NCI-H460 (cell line): ENCODE measurements around the gene CDHR4. TPM values are rescaled to one million over a fixed set of nuclear protein-coding genes. Genes with fewer than 3 reads are reported as not detected.

Experiments
- DNase-seq: peaks from one replicate; pipeline ENCODE4 v3.0.0-alpha.2; 2016; ENCODE audit warnings: low read depth; ENCODE audit errors: extremely low read depth
- total RNA-seq: library from RNA; depleted of rRNA; stranded (reverse); fragments of >200 nt; shearing (Covaris generic); gene quantifications from 2 replicates; pipeline ENCODE4 v1.2.3, GENCODE V29; 2014

The CDHR4 gene
- total RNA-seq, 1 experiment from 2014 or later = not detected

- DNase-seq = no peak
Measured at GRCh38 chr3:49804141-49805041, 4.7 kb upstream of the CDHR4 start.

GRCh38 chr3:49803465-49804140, 3.9 kb upstream of the CDHR4 start:
- DNase-seq = no peak

DNA sequence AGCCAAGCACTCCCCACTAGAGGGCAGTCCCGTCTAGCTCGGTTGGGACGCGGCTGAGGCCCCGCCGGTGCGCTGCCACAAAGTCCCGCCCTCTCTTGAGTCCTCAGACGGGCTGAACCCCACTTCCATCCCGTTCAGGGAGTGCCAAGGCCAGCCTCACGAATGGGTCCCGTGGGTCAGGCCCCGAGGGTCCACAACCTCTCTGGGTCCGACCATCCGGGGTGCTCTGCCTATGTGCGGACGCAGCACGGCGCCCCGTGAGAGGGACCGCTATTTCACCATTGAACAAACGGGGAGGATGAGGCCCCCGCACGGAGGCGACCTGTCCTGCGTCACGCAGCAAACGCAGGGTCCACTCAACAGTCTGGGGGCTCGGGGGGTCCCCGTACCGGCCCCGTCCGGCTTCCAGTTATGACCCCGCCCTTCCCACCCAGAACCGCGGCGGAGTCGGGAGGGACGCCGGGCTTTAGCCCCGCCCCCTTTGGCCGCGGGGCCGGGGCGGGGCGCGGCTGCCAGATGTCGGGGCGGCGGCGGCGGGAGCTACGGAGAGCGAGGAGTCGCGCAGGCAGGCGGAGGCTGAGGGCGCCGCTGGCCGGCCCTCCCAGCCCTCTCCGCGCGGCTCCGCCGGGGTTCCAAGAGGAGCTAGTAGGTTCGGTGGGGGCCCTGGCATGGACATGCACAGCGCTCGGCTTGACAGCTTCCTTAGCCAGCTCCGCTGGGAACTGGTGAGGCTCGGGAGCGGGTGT, 3.2 kb upstream of the CDHR4 start, which contains the start of gene INKA1:
Gene INKA1 (plus strand): TSS at position 543 of the 746 bp plus-strand sequence. CDS start 132 bp downstream, at position 675.
- peak; percentile 74 for DNase-seq

DNA sequence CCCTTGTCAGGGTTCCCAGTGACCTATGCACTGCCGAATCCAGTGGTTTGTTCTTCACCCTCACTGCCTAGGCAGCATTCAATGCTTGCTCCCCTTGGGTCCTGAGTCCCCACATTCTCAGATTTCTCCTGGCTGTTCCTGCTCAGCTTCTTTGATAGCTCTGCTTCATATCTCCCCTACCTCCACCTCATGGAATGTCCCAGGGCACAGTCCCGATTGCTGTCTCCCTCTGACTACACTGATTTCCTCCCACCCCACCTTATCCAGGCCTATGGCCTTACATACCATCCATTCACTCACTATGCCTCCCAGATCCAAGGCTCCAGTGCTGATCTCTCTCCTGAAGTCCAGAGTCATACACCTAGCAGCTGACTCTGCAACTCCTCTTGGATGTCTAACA, 1.5 kb upstream of the CDHR4 start:
- DNase-seq = no peak

- no peak for DNase-seq
Measured at GRCh38 chr3:49799105-49799504, 568 bp downstream of the CDHR4 start.

DNA sequence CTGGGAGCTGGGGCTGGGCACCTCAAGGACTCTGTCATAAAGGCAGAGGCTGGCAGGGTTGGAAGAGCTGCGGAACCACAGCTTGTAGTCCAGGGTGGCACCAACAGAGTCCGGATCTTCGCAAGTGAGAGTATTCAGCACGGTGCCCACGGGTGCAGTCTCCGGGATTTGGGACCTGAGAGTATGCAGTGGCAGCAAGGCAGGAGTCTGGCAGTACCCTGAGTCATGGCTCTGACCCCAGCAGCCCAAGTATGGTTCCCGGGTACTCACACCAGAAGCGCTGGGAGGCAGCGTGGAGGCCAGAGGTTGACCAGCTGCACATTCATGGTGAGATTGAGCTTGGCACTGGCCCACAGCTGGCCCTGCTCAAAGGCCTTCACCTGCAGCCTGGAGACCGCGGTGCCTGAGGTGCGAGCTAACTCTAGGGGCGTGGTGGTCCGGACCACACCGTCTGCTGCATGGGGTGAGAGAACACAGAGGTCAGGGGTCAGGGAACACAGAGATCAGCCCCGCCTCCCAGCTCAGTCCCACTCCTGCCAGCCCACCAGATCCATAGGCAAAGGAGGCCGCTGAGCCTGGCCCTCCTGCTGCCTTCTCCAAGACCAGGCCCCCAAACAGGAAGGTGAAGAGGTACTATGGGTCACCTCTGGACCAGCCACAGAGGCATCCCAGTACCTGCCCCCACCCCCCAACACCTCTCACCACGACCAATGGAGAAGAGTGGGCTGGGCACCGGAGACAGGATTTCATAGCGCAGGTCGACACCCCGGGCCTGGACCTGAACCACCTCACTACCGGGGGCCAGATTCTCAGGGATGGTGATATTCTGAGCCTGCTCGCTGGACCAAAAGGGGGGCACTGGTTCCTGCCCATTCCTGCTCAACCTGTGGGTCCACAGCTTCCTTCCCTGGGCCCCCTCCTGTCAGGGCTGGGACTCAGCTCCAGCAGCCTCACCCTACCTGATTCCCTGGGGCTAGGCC, 4.5 kb downstream of the CDHR4 start:
- DNase-seq = no peak

DNA sequence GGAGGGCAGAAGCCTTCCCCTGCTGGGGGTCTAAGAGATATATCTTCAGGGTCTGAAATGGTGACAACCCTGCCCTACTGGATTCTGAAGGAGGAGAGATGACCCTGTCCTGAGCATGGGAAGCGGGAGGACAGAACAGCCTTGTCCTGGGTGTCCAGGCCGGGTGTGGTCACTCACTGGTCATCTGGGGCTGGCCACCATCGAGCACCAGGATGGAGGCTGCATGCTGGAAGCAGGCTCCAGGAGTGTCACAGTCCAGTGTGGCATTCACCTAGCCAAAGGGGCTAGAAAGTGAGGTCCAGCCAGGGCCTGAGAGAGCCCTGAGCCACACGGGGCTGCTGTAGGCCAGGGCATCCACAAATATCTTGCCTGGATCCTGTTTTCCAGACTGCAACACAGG, 5.2 kb downstream of the CDHR4 start:
- DNase-seq = no peak

DNA sequence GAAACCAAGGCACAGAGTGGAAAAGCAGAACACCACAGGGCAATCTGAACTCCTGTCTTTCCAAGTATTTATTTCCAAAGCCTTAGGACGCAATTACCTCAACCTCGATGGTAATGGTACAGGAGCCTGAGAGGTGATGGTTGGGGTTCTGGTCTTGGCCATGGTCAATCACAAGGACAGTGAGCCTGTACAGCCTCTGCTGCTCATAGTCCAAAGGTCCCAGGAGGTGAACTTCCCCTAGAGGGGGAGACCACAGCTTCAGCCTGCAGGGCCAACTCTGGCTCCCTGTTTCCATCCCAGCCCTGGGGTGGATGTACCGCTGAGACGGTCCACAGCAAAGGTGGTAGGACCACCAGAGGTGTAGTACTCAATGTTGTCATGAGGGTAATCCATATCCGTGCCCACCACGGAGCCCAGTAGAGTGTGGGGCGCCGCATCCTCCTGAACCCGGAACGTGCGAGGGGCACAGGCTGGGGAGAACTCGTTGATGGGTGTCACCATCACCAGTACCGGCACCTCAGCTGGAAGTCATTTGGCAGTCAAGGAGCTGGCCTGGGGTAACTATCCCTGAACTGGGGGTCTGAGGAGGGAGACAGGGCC, 6.1 kb downstream of the CDHR4 start:
- no peak for DNase-seq

DNA sequence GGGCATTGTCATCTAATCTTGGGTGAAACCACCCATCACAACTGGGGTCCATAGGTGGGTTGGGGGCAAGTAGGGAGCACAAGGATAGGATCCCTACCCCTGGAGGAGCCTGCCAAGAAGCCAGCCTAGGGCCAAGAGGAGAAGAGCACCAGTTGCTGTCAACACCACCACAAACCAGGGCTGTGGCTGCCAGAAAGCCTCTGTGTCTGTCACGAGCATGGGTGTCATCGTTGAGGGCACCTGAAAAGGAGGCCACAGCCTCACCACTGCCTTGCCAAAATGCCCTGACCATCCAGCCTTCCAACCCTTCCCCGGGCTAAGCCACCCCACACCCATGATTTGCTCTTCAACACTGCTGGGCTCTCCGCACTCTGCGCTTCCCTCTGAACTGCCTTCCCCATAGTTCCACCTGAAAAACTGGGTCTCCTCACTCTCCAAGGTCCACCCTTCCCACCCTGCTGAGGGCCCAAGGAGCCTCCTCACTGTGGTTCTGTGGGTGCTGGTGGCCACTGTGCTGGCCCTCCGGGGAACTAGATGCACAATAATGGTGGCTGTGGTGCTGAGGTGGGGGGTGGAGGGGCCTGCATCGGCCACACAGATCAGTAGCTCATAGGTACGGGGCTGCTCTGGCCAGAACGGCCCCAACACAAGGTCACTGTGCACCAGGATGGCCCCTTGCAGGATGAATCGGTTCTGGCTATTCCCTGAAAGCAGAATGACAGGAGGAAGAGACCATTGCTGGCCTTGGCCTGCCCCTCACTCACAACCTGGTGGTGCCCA, 7.1 kb downstream of the CDHR4 start:
- no peak for DNase-seq

GRCh38 chr3:49791571-49791970, 8.1 kb downstream of the CDHR4 start:
- no peak for DNase-seq

GRCh38 chr3:49790626-49791411, 8.9 kb downstream of the CDHR4 start:
- DNase-seq = no peak

DNA sequence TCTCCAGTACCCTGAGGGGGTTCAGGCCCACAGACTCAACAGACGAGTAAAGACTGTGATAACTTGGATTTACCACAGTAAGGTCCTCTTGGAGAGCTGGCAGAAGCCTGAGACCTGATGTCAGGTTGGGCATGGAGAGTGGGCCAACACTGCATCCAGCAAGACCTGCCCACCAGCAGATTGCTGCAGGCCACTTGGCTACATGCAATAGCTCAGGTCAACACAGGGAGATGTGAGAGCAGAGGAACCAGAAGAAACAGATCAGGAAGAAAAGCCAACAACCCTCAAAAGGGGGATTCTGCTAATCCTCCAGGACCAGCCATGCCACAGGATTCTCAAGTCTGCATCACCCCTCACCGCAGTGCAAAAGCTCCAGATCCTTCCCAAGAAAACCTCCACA, 11.6 kb downstream of the CDHR4 start:
- no peak for DNase-seq

- no peak for DNase-seq
Measured at GRCh38 chr3:49787536-49787935, 12.1 kb downstream of the CDHR4 start.

DNA sequence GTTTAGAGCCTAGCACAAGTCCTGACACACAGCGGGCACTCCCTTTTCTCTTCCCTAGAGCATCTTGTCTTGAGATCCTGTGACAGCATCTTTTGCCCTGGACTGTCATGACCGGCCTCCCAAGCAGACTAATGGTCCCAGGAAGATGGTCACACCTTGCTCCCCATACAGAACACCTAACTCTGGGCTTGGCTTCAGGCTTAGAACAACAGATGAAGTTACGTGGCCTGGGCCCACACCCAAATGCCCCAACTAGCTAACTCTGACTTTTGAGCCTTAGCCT, 12.6 kb downstream of the CDHR4 start:
- no peak for DNase-seq

DNA sequence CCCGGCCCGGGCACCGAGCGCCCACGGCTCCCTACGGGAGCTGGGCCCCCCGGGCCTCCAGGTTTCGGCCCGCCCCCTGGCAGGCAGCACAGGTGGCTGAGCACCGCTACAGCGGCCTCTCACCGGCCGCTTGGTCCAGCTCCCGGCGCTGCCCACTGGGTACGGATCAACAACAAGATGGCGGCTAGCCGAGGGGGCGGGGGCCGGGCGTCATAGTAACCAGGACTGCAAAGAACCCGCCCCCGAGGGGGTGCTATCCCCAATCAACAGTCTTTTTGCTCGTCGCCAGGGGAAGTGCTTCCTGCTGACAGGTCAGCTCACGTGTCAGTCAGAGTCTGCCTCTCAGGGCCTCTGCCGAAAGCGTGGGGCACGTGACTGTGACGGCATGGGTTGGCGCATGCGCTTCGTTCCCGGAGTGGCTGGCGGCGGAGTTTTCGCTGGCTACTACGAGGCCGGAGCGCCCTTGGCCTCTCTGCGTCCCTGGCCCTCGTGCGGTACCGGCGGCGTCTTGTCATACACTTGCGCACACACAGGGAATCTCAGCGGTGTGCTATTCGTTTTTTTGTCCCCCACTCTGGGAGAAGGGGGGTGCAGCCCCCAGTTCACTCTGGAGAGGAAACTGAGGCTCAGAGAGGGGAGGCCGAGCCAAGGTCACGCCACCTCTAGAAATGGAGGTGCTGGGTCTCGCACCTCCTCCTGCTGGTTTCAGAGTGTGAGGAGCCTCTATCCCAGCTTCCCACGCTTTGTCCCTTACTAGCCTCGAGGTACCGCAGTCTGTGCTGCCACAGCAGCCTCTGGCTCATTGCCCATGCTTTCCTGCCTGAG, 13.1 kb downstream of the CDHR4 start, which contains the start of gene IP6K1:
Gene IP6K1 (minus strand): TSS at position 186 of the 825 bp plus-strand sequence. CDS start 38,502 bp downstream, outside the sequence.
- DNase-seq = peak; percentile 99

GRCh38 chr3:49785565-49786356, 13.9 kb downstream of the CDHR4 start:
- DNase-seq = no peak
